HG02973 (cell line): ENCODE measurements around the gene AK4.
"Not testable (repeated sequence)": the region's sequence is repeated elsewhere in the genome, so short reads cannot be mapped to it uniquely, and the experiment has no call there.

Experiments used
- ATAC-seq: cut with Tn5 transposase; IDR thresholded peaks from one replicate; pipeline ENCODE4 v1.9.1; 2021; ENCODE audit warnings: moderate library complexity; ENCODE audit not compliant: unreplicated experiment

The AK4 gene

DNA sequence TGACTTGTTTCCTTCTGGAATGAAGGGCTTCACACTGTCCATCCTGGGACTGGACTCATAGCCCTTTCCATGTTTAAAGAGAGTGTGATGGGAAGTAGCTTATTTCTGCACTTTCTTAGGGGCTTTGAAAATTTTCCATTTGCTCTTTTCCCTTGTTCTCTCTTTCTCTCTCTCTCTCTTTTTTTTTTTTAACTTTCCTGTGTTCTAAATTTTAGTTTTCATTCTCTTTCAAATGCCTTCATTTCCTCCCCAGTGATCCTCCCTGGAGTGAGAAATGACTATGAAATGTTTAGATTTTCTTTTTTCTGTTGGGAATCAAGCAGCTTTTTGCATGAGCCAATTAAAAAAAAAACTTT is 2.1 kb downstream of the AK4 start:
- no peak for ATAC-seq

DNA sequence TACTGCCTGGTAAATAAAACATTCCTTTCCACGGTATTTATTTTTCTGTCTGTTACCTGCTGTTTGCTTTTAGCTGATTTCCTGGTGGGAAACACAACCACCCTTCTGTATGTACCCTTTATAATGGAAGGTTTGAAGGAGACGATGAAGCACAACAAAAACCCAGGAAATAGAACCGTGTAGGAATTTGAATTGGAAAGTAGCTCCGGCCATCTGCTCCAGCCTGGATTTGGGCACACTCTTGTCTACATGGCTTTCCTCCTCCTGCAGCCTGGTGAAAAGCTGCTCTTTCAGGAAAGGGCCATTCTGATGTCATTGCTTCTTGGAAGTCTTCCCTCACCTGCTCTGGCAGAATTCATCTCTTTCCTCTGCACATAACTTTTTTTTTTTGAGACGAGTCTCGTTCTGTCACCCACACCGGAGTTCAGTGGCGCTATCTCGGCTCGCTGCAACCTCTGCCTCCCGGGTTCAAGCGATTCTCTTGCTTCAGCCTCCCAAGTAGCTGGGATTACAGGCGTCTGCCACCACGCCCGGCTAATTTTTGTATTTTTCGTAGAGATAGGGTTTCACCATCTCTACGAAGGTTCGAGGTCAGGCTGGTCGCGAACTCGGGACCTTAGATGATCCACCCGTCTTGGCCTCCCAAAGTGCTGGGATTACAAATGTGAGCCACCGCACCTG is 2.7 kb downstream of the AK4 start:
- no peak for ATAC-seq

DNA sequence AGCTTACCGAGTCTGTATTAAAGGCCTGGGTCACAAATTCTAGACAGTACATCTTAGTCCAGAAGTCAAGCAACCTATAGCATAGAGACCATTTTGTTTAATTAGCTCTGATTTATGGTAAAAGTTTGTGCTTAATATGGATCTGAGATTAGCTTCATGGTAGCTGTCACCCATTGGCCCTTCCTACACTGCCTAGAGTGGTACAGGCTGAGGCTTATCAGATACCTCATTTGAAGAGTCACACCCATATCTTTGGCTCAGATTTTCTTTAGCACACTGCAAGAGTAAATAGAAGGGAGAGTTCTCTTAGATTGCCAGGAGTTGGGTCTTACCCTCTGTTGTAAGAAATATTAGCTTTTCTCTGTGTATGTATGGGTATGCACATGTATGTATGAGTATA is 3.6 kb downstream of the AK4 start:
- ATAC-seq, result no peak

DNA sequence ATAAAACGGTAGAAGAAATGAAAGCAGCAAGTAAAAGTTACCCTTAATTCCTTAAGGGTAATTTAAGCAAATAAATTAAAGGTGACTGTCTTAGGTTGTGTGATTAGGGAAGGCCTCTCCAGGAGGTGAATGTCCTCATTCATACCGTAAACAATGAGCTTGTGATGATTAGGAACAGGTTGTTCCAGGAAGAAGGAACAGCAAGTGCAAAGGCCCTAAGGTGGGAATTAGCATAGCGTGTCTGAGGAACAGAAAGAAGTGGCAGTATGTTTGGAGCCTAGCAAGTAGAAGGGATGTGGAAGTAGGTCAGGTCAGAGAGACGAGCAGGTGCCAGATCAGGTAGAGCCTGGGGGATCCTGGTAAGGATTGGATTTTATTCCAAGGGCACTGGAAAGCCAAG is 5.6 kb downstream of the AK4 start:
- no peak for ATAC-seq

DNA sequence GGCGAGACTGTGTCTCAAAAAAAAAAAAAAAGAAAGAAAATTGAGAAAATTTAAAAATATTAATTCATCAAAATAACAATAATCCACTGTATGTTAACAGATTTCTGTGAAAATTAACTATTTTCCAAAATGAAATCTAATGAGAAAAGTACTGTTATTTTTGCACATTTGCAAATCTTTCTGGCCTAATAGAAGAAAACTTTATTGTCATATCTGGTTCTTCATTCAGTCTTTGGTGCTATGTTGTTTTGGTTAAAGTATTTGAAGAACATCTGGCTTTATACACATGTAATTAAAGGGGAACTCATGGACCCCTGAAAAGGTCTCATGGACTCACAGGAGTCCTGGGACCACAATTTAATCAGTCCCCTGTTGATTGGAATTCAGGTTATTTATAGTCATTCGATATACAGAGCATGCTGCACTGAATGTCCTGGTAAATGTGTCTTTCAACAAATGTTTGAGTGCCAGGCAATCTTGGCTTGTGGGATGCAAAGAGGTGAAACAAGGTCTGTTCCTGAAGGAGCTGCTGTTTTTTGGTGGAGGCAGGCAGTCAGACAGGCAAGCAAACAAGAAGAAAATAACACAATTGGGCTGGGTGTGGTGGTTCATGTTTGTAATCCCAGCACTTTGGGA is 9.0 kb downstream of the AK4 start:
- no peak for ATAC-seq

DNA sequence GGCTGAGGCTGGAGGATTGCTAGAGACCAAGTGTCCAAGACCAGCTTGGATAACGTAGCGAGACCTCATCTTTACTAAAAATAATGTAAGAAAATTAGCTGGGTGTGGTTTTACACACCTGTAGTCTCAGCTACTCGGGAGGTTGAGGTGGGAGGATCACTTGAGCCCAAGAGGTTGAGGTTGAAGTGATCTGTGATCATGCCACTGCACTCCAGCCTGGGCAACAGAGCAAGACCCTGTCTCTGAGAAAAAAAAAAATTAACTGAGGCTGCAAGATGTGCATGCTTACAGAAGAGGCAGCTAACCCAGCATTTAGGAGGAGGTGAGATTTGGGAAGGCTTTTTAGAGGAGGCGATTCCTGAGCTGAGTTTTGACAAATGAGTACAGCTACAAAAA is 9.5 kb downstream of the AK4 start:
- ATAC-seq, result no peak

DNA sequence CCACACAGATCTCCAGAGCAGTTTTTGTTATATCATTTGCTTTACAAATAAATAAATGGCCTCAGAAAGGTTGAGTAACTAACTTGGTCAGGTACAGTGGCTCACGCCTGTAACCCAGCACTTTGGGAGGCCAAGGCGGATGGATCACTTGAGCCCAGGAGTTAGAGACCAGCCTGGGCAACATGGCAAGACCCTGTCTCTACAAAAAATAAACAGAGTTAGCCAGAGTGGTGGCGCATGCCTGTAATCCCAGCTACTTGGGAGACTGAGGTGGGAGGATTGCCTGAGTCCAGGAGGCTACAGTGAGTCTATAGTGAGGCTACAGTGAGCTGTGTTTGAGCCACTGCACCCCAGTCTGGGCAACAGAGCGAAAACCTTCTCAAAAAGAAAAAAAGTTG is 11.3 kb downstream of the AK4 start:
- not testable (repeated sequence) for ATAC-seq

DNA sequence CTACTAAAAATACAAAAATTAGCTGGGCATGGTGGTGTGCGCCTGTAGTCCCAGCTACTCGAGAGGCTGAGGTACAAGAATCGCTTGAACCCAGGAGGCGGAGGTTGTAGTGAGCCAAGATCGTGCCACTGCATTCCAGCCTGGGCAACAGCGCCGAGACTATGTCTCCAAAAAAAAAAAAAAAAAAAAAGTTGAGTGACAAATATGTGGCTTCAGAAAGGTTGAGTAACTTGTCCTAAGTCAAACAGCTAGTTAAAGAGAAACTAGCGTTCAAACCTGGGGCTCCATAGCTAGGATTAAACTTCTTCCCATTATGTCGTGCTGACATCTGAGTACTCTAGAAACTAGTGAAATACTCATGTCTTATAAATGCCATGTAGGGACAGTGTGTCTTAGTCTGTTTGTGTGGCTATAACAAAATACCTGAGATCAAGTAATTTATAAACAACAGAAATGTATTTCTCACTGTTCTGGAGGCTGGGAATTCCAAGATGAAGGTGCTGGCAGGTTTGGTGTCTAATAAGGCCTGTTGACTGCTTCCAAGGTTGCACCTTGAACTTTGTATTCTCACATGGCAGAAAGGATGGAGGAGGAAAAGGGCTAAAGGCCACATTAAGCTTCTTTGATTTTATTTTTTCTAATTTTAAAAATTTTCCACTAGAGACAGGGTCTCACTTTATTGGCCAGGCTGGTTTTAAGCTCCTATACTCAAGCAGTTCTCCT is 12.0 kb downstream of the AK4 start:
- no peak for ATAC-seq

DNA sequence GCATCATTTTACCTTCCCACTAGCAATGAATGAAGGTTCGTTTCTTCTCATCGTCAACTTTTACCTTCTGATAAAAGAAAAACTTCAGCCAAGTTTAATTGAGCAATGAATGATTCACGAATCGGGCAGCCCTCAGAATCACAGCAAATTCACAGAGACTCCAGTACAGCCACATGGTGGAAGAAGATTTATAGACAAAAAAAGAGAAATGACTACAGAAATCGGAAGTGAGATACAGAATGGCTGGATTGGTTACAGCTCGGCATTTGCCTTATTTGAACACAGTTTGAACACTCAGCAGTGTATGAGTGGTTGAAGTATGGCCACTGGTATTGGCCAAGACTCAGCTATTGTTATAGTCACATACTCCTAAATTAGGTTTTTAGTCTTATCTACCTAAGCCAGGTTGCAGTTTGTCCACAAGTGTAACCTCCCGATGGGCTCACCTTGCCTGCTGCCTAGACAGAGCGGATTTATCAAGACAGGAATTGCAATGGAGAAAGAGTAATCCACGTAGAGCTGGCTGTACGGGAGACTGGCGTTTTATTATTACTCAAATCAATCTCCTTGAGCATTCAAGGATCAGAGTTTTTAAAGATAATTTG is 15.3 kb downstream of the AK4 start:
- no peak for ATAC-seq

DNA sequence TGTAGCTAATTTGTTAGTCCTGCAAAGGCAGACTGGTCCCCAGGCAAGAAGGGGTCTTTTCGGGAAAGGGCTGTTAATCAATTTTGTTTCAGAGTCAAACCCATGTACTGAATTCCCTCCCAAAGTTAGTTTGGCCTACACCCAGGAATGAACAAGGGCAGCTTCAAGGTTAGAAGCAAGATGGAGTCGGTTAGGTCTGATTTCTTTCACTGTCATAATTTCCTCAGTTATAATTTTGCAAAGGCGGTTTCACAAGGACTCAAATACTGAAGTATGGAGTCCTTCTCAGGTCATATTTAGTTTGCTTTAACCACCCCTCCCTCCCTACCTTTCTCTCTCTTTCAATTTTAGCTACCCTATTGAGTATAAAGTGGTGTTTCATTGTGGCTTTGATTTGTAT is 16.1 kb downstream of the AK4 start:
- ATAC-seq, result not testable (repeated sequence)

DNA sequence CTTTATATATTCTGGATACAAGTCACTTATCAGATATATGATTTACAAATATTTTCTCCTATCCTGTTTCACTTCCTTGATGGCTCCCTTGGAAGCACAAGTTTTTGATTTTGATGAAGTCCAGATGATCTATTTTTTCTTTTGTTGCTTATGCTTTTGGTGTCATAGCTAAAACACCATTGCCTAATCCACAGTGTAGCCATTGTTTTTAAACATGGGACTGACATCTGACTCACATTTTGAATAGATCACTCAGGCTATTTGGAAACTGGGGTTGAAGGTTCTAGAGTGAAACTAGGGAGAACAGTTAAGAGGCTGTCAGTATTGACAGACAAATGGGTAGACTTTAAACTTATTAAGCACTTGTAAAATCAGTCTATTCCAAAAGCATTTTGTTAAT is 16.6 kb downstream of the AK4 start:
- no peak for ATAC-seq

DNA sequence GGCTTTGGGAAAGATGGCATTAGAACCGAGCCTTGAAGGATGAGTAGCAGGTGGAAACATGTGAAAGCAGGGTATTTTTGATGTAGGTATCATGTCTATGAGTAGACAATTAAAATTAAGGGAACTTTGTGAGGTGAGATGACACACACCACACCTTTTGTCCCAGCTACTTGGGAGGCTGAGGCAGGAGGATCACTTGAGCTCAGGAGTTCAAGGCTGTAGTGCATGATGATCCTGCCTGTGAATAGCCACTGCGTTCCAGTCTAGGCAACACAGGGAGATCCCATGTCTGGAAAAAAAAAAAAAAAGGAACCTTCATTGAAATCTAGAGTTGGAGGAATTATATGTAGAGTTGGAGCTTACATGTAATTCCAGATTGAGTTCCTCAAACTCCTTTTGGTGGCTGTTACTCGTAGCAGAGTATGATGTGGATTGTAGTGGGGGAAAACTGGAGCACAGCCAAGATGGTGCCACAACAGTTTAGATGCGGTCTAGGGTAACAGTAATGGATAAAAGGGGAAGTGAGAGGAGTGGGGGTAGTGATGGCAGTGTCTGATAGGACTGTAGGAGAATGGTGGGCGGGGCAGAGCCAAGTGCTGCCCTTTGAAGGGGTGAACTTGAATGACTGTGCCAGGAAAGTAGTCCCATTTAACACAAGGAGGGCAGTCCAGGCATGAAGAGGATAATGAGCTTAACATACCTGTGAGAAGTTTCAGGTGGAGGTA is 17.4 kb downstream of the AK4 start:
- ATAC-seq, result peak; percentile 90

DNA sequence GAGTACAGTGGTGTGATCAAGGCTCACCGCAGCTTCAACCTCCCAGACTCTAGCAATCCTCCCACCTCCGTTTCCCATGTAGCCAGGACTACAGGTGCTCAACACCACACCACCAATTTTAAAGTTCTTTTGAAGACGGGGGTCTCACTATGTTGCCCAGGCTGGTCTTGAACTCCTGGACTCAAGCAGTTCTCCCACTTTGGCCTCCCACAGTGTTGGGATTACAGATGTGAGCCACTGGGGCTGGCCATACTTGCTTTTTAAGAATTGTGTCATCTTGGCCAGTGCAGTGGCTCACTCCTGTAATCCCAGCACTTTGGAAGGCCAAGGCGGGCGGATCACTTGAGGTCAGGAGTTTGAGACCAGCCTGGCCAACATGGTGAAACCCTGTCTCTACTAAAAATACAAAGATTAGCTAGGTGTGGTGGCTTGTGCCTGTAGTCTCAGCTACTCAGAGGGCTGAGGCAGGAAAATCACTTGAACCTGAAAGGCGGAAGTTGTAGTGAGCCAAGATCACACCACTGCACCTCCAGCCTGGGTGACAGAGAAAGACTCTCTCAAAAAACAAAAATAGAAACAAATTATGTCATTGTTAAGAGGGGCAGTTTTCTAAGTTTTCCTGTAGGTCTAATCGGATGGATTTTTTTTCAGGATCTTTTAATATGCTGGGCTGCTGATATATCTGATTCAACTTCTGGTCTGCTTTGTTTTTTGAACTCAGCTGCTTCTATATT is 18.7 kb downstream of the AK4 start:
- no peak for ATAC-seq

DNA sequence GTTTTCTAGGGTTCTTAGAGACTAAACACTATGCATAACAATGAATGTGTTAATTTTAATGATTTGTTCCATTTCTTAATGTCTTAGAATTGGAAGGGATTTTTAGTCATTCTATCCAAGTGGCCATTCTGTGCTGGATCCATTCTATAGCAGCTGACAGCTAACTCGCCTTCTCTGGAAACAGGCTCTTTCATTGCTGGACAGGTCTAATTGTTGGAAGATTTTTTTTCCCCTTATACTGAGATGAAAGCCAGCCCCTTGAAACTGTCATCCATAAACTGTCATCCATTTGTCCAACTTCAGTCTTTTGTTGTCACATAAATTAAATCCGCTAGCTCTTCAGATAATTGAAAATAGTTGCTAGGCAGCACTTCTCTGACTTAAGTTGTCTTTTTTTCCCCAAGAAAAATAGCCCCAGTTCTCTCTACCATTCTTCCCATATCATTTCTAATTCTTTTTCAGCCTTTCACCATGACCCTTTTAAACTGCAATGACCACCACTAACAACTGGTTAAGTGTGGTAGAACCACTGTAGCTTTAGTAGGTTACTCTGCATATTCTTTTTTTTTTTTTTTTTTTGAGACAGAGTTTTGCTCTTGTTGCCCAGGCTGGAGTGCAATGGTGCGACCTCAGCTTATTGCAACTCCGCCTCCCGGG is 19.7 kb downstream of the AK4 start:
- no peak for ATAC-seq

DNA sequence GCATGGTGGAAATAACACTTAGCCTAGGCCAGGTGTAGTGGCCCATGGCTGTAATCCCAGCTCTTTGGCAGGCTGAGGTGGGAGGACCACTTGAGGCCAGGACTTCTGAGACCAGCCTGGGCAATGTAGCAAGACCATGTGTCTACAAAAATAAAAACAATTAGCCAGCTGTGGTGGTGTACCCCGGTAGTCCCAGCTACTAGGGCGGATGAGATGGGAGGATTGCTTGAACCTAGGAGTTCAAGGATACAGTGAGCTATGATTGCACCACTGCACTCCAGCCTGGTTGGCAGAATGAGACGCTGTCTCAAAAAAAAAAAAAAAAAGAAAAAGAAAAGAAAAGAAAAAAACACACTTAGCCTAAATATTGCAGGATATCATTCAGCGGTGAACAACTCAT is 20.9 kb downstream of the AK4 start:
- ATAC-seq, result no peak

DNA sequence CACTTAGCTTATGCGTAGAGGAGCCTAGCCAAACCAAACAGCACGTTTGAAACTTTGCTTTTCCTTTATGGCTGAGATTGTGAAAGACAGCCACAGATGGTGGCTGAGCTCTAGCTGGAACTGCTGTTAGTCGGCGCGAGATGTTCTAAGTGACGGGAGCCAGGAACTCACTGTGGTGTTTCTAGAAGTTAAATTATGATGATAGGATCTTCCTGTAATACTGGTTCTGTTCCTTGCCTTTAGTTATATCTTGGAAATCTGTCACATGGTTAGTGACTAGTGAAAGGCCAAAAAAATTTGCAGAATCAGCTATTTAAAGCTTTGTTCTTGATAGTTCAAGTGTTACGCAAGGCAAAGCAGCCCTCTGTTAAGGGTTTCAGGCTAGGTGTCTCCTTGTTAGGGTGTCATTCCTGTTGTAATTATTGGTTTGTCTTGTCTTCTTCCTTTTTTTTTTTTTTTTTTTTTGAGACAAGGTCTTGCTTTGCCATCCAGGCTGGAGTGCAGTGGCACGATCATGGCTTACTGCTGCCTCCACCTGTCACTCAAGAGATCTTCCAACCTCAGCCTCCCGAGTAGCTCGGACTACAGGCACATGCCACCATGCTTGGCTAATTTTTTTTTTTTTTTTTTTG is 22.6 kb downstream of the AK4 start:
- ATAC-seq, result no peak

DNA sequence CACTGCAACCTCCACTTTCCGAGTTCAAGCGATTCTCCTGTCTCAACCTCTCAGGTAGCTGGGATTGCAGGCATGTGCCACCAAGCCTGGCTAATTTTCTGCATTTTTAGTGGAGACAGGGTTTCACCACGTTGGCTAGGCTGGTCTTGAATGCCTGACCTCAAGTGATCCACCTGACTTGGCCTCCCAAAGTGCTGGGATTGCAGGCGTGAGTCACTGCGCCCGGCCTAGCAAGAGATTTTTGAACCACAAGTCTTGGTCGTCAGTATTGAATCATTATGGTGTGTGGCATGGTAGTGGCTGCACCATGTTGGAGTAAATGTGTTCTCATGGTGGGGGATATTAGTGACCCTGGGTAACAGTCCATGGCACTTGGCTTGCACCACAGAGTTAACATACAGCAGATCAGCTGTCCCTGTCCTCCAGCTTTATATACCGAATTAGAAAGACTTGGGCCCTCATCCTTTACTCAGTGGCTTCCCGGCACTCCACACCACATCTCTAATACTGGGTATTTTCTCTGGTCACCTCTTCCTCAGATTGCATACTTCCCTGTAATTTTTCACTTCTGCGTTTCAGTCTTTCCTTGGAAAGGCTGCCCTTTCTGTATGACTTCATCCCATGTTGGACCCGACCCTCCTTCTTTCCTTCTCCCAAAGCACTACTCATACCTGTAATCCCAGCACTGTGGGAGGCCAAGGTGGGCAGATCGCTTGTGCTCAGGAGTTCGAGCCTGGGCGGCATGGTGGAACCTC is 25.1 kb downstream of the AK4 start:
- ATAC-seq, result no peak

DNA sequence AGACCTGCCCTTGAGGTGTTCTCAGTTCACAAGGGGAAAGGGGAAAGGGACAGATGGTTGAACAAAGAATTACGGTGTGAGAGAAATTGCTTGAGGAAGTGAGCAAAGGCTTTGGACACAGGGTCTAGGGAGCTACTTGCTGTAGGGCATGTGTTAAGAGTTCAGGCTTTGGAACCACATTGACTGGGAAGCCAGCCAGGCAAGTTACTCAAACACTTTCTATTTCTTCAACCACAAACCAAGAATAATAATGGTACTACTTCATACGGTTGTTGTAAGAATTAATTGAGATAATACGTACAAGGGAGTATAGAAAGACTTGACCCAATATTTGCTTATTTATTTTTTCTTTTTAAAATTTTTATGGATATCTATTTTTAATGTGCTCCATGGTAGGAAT is 26.6 kb downstream of the AK4 start:
- peak; percentile 97 for ATAC-seq
